ENCODE measurements around the gene SLC7A6. TPM values are rescaled to one million over a fixed set of nuclear protein-coding genes. Genes with fewer than 3 reads are reported as not detected.
A peak's percentile ranks its signal among the peaks of the same experiment; 100 is the strongest.

SLC7A6 gene
- total and polyA plus RNA-seq, 2 of the 13 experiments (the other 11 are each of a cell fraction or from before 2014, with no cell fraction given), result 35.8 to 70.8 TPM

DNA sequence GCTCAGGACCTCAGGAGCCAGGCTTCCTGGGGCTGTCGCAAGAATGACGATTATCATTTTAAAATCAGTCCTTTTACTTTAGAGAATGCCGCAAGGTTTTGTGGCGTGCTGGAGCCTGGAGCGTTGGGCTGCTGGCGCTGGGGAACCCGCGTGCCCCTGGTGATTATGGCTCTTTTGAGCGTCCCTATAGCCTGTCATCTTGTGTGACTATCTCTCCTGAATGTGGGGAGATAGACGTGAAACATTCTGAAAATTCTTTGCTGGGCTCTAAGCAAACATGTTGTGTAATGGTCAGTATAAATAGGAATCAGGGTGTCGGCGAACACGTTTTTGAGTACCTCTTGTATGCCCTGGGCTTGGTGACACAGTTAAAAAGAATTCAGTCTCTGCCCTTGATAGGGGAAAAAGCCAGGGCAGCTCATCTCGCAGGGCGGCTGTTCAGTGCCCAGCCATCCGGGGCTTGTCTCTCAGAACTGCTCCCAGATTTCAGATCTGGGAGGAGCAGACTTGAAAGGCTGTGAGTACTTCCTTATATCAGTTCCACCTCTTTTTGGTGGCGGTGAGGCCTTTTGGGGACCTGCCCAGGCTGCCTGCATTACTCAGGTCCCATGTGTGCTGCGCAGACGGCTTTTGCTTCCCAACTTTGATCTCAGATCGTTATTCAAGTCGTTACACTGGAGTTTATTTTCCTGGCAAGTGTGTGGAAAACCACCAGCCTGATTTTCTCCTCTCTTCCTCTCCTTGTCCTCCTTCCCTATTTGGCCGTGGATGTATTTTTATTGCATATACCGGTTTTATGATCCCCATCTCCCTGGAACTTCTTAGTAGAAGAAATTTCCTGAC, 973 bp downstream of the SLC7A6 start (continued):
- TF ChIP-seq, protein P1, sequence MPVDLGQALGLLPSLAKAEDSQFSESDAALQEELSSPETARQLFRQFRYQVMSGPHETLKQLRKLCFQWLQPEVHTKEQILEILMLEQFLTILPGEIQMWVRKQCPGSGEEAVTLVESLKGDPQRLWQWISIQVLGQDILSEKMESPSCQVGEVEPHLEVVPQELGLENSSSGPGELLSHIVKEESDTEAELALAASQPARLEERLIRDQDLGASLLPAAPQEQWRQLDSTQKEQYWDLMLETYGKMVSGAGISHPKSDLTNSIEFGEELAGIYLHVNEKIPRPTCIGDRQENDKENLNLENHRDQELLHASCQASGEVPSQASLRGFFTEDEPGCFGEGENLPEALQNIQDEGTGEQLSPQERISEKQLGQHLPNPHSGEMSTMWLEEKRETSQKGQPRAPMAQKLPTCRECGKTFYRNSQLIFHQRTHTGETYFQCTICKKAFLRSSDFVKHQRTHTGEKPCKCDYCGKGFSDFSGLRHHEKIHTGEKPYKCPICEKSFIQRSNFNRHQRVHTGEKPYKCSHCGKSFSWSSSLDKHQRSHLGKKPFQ (CRISPR knock-in tag; IDR thresholded peaks at IDR 0.05; ENCODE audit: insufficient replicate concordance), result no peak
- peak; percentile 87 for TF ChIP-seq CREM (IDR thresholded peaks at IDR 0.05)
- no peak for TF ChIP-seq CREM (CRISPR knock-in tag; IDR thresholded peaks at IDR 0.05)
- TF ChIP-seq SMYD3 (CRISPR knock-in tag; IDR thresholded peaks at IDR 0.05), result no peak
- peak; percentile 78; the same call in 1 of the 2 replicates for TF ChIP-seq NRL (CRISPR knock-in tag; IDR thresholded peaks at IDR 0.05; ENCODE audit: borderline replicate concordance)
- TF ChIP-seq CAMTA2 (CRISPR knock-in tag; IDR thresholded peaks at IDR 0.05; ENCODE audit: borderline replicate concordance), result 0 out of 2 replicates have a peak, but pooled peaks have one; percentile 5
- TF ChIP-seq, protein P2, sequence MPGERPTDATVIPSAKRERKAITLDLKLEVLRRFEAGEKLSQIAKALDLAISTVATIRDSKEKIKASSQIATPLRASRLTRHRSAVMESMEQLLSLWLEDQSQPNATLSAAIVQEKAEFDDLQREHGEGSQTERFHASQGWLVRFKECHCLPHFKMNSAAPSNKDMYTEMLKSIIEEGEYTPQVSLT (CRISPR knock-in tag; IDR thresholded peaks at IDR 0.05; ENCODE audit: borderline replicate concordance, low read depth), result no peak
- no peak for TF ChIP-seq ZNF3 (CRISPR knock-in tag; IDR thresholded peaks at IDR 0.05)
- no peak; the same call in 1 of the 2 replicates for TF ChIP-seq ZNF260 (CRISPR knock-in tag; IDR thresholded peaks at IDR 0.05; ENCODE audit: borderline replicate concordance, low read depth)
- TF ChIP-seq SOX6 (IDR thresholded peaks at IDR 0.05), result no peak
- TF ChIP-seq SOX6 (CRISPR knock-in tag; IDR thresholded peaks at IDR 0.05), result peak; percentile 89
- TF ChIP-seq GABPB1 (CRISPR knock-in tag; IDR thresholded peaks at IDR 0.05), result no peak; the same call in 1 of the 2 replicates
- no peak; the same call in 1 of the 2 replicates for TF ChIP-seq ARHGAP35 (CRISPR knock-in tag; IDR thresholded peaks at IDR 0.05; ENCODE audit: borderline replicate concordance)
- TF ChIP-seq ZNF670 (CRISPR knock-in tag; IDR thresholded peaks at IDR 0.05; ENCODE audit: borderline replicate concordance), result peak; percentile 72; the same call in 1 of the 2 replicates
- no peak for TF ChIP-seq HNRNPK (IDR thresholded peaks at IDR 0.05; ENCODE audit: low read depth, low read length, poor library complexity, severe bottlenecking)
- peak; percentile 90 for TF ChIP-seq RARA (CRISPR knock-in tag; IDR thresholded peaks at IDR 0.05)
- peak; percentile 73 for TF ChIP-seq ASH2L (IDR thresholded peaks at IDR 0.05; ENCODE audit: insufficient read length, low read depth, low read length)
- no peak for TF ChIP-seq ZNF598 (CRISPR knock-in tag; IDR thresholded peaks at IDR 0.05; ENCODE audit: borderline replicate concordance)
- TF ChIP-seq, protein P3, sequence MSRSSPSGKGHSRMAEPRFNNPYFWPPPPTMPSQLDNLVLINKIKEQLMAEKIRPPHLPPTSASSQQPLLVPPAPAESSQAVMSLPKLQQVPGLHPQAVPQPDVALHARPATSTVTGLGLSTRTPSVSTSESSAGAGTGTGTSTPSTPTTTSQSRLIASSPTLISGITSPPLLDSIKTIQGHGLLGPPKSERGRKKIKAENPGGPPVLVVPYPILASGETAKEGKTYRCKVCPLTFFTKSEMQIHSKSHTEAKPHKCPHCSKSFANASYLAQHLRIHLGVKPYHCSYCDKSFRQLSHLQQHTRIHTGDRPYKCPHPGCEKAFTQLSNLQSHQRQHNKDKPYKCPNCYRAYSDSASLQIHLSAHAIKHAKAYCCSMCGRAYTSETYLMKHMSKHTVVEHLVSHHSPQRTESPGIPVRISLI (CRISPR knock-in tag; IDR thresholded peaks at IDR 0.05; ENCODE audit: borderline replicate concordance), result 0 out of 2 replicates have a peak, but pooled peaks have one; percentile 3
- TF ChIP-seq KAT7 (CRISPR knock-in tag; IDR thresholded peaks at IDR 0.05; ENCODE audit: borderline replicate concordance), result peak; percentile 56; the same call in 1 of the 2 replicates
- TF ChIP-seq ZZZ3 (CRISPR knock-in tag; IDR thresholded peaks at IDR 0.05; ENCODE audit: borderline replicate concordance), result 0 out of 2 replicates have a peak, but pooled peaks have one; percentile 12
- peak; percentile 51; the same call in 1 of the 2 replicates for TF ChIP-seq ELF1 (CRISPR knock-in tag; IDR thresholded peaks at IDR 0.05)
- peak; percentile 69 for TF ChIP-seq RFX5 (IDR thresholded peaks at IDR 0.05; ENCODE audit: low read depth, low read length)
- no peak for TF ChIP-seq NR1H2 (CRISPR knock-in tag; IDR thresholded peaks at IDR 0.05; ENCODE audit: borderline replicate concordance, low read depth)
- TF ChIP-seq MAFF (IDR thresholded peaks at IDR 0.05; ENCODE audit: low read depth, low read length), result peak; percentile 23; the same call in 1 of the 2 replicates
- 0 out of 2 replicates have a peak, but pooled peaks have one; percentile 40 for TF ChIP-seq ONECUT2 (CRISPR knock-in tag; IDR thresholded peaks at IDR 0.05)
- TF ChIP-seq AGO2 (optimal IDR thresholded peaks at IDR 0.05; ENCODE audit: low read depth, low read length), result peak; percentile 14
- no peak for TF ChIP-seq XBP1 (CRISPR knock-in tag; IDR thresholded peaks at IDR 0.05)
